GM12878 (cell line): ENCODE results near the gene PKD1. TPM values are rescaled to one million over a fixed set of nuclear protein-coding genes. Genes with fewer than 3 reads are reported as not detected.

ENCODE experiments used
- ATAC-seq: fragments of 200-7000 bp; cut with Tn5 transposase; 3 replicates; pipeline ENCODE4 v1.9.1; 2020; ENCODE audit warnings: mild to moderate bottlenecking, moderate library complexity
- BruUV-seq: library from RNA; stranded (reverse); fragments of 400-500 nt; replicated peaks from 2 replicates; lab custom pipeline; 2021; lab: Mats Ljungman, UMichigan
- CTCF ChIA-PET: fragments of 300-600 bp; sonication (Branson Sonifier 250); formaldehyde crosslinking; extraction: SDS; loops from one replicate; lab custom pipeline; 2021; ENCODE audit warnings: inconsistent platforms; lab: Yijun Ruan, JAX
- POLR2A ChIA-PET: fragments of 350-600 bp; formaldehyde crosslinking; extraction: SDS; loops from one replicate; lab custom pipeline; 2021; ENCODE audit warnings: inconsistent platforms; lab: Charles Lee
- RAD21 ChIA-PET: fragments of 300-600 bp; sonication (Branson Sonifier 250); formaldehyde crosslinking; loops from one replicate; lab custom pipeline; 2023; ENCODE audit warnings: antibody characterized with exemption; ENCODE audit not compliant: unreplicated experiment; lab: Charles Lee
- SMC1A ChIA-PET: fragments of 300-600 bp; sonication (Branson Sonifier 250); formaldehyde crosslinking; loops from one replicate; lab custom pipeline; 2023; ENCODE audit not compliant: unreplicated experiment, uncharacterized antibody; lab: Charles Lee
- DNase-seq: peaks from one replicate; pipeline ENCODE4 v3.0.0-alpha.2; 2011; ENCODE audit warnings: low read depth, low spot score
- FAIRE-seq: peaks from 3 replicates; lab custom pipeline; 2011; peaks lifted over from hg19 to GRCh38; lab: Jason Lieb, UNC
- H2AFZ ChIP-seq: 2 replicates; pipeline ENCODE4 v1.6.0; 2011; ENCODE audit warnings: low read depth, low read length, control low read depth; ENCODE audit not compliant: control insufficient read depth
- H3K27ac ChIP-seq: 2 replicates; pipeline ENCODE4 v1.5.1; 2011; ENCODE audit warnings: control low read depth; ENCODE audit not compliant: control insufficient read depth, insufficient read depth
- H3K27me3 ChIP-seq, 2 experiments: replicated peaks in 1 of 2; 2 replicates each; pipeline versions ENCODE4 v1.6.0 to v1.6.1; 2011; ENCODE audit warnings: low read length in 1 of 2; ENCODE audit not compliant: control insufficient read depth in 2 of 2, insufficient read depth in 2 of 2
- H3K36me3 ChIP-seq, 2 experiments: 2 replicates each; pipeline ENCODE4 v1.5.1; 2011; ENCODE audit warnings: low read length in 1 of 2; ENCODE audit not compliant: control insufficient read depth in 2 of 2, insufficient read depth in 2 of 2
- H3K4me1 ChIP-seq: 2 replicates; pipeline ENCODE4 v1.6.1; 2011; ENCODE audit warnings: mild to moderate bottlenecking, low read length, moderate library complexity, mixed read lengths; ENCODE audit not compliant: control insufficient read depth, insufficient read depth
- H3K4me2 ChIP-seq: 2 replicates; pipeline ENCODE4 v1.6.0; 2011; ENCODE audit warnings: control low read depth; ENCODE audit not compliant: control insufficient read depth, insufficient read depth
- H3K4me3 ChIP-seq: fragments of 200-600 bp; sonication (generic); 2 replicates; pipeline ENCODE4 v1.5.1; 2016
- H3K79me2 ChIP-seq: 2 replicates; pipeline ENCODE4 v1.6.0; 2011; ENCODE audit warnings: low read length; ENCODE audit not compliant: control insufficient read depth, insufficient read depth
- H3K9ac ChIP-seq: 2 replicates; pipeline ENCODE4 v1.8.0; 2011; ENCODE audit warnings: low read length, control low read depth, mixed read lengths; ENCODE audit not compliant: control insufficient read depth, insufficient read depth
- H3K9me3 ChIP-seq: replicated peaks from 3 replicates; pipeline ENCODE4 v1.5.1; 2011; ENCODE audit warnings: mild to moderate bottlenecking, low read length; ENCODE audit not compliant: control insufficient read depth, insufficient read depth
- H4K20me1 ChIP-seq: 2 replicates; pipeline ENCODE4 v1.6.0; 2011; ENCODE audit not compliant: control insufficient read depth, insufficient read depth
- ATF2 ChIP-seq: IDR thresholded peaks from 2 replicates; pipeline ENCODE4 v1.6.1; 2012; ENCODE audit warnings: low read length, inconsistent platforms
- ATF7 ChIP-seq: fragments of 450-650 bp; IDR thresholded peaks from 2 replicates; pipeline ENCODE4 v1.6.1; 2016; ENCODE audit warnings: low read depth, mild to moderate bottlenecking
- FOXK2 ChIP-seq: fragments of 450-650 bp; IDR thresholded peaks from 2 replicates; pipeline ENCODE4 v1.6.1; 2017; ENCODE audit warnings: mild to moderate bottlenecking, moderate library complexity
- IRF3 ChIP-seq: fragments of 450-650 bp; IDR thresholded peaks from 2 replicates; pipeline ENCODE4 v1.6.1; 2014; ENCODE audit warnings: mild to moderate bottlenecking
- RAD21 ChIP-seq: IDR thresholded peaks from 2 replicates; pipeline ENCODE4 v1.6.1; 2011; ENCODE audit warnings: mild to moderate bottlenecking, low read depth, low read length, moderate library complexity; ENCODE audit not compliant: insufficient read depth
- SMAD5 ChIP-seq: IDR thresholded peaks from 2 replicates; pipeline ENCODE4 v1.6.1; 2016; ENCODE audit warnings: antibody characterized with exemption, low read depth
- SREBF1 ChIP-seq: IDR thresholded peaks from 2 replicates; pipeline ENCODE4 v1.6.1; 2012; ENCODE audit warnings: mild to moderate bottlenecking, low read length
- WRNIP1 ChIP-seq: IDR thresholded peaks from 2 replicates; pipeline ENCODE4 v1.6.1; 2011; ENCODE audit warnings: low read depth, low read length, improper control_type of control experiment, borderline replicate concordance
- WGBS: methylation state at CpG from one replicate; pipeline ENCODE4 v1.1.6; 2016; ENCODE audit warnings: low lambda C conversion rate; ENCODE audit not compliant: insufficient replicate concordance, insufficient coverage; ENCODE audit errors: missing lambda C conversion rate; 5-methylcytosine and 5-hydroxymethylcytosine counted together
- in situ Hi-C: fragments of 300-500 bp; cut with MboI; formaldehyde crosslinking; loops from 9 replicates; pipeline ENCODE4 v1.14.3; 2018; ENCODE audit warnings: mixed read lengths
- intact Hi-C: fragments of 100-400 bp; cut with micrococcal nuclease; formaldehyde crosslinking; loops from one replicate; pipeline ENCODE4 v1.14.2; 2022; ENCODE audit not compliant: unreplicated experiment
- polyA plus RNA-seq, 11 experiments: library from polyadenylated mRNA; depleted of rRNA in 4 of 11; unstranded in 6 of 11; stranded (reverse) in 5 of 11; fragments of >200 nt; fragmentation: Nextera tagmentation in 4 of 11; fragmentation: Illumina TruSeq in 1 of 11; extraction: Ambion mirVana in 4 of 11; extraction: Trizol in 1 of 11; gene quantifications; 1 replicate in 1 of 11; 2 replicates in 10 of 11; pipeline versions ENCODE4 v1.2.1 to v1.2.3, GENCODE V29; 2011 to 2016; ENCODE audit warnings: inconsistent platforms in 2 of 11, missing spikeins in 2 of 11, low read depth in 1 of 11
- total RNA-seq, 4 experiments: library from RNA; depleted of rRNA in 3 of 4; stranded (reverse); fragments of >200 nt in 3 of 4; fragmentation: Illumina TruSeq in 1 of 4; extraction: Trizol in 1 of 4; gene quantifications; 2 replicates each; pipeline versions ENCODE4 v1.2.1 to v1.2.3, GENCODE V29; 2013 to 2021
- TF ChIP-seq, protein P1 (sequence below): IDR thresholded peaks from 2 replicates; pipeline ENCODE4 v1.6.1; 2011; ENCODE audit warnings: mild to moderate bottlenecking, low read depth, low read length, moderate library complexity; ENCODE audit not compliant: insufficient replicate concordance

Gene PKD1
- total and polyA plus RNA-seq, 10 of the 15 experiments (the other 5 are each of a cell fraction or from before 2014, with no cell fraction given): 0.11 to 62.0 (median 6.1) TPM

DNA sequence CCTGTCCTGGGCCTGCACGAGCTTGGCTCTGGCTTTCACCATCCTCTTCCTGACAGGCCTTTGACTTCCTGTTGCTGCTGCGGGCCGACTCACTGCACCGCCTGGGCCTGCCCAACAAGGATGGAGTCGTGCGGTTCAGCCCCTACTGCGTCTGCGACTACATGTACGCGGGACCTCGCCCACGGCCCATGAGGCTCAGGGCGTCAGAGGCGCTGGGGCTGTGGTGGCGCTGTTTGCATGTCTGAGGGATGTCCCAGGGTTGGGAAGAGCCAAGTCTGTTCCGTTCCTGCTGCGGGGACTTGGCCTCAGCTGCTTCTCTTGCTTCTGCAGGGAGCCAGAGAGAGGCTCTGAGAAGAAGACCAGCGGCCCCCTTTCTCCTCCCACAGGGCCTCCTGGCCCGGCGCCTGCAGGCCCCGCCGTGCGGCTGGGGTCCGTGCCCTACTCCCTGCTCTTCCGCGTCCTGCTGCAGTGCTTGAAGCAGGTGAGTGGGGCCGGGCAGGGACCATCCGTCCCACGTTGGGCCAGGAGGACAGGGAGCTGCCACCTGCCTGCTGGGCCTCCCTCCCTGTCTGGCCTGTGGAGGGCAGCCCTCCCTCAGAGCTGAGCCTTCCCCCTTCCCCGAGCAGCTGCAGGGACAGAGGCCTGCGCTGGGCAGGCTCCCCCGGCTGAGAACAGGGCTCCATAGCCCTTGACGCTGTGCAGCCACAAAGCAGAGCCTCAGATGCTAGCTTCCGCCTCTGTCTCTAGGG, 64.1 kb downstream of the PKD1 start (continued):
- TF ChIP-seq SMAD5 (no peak), RAD21 (no peak), SREBF1 (no peak)

DNA sequence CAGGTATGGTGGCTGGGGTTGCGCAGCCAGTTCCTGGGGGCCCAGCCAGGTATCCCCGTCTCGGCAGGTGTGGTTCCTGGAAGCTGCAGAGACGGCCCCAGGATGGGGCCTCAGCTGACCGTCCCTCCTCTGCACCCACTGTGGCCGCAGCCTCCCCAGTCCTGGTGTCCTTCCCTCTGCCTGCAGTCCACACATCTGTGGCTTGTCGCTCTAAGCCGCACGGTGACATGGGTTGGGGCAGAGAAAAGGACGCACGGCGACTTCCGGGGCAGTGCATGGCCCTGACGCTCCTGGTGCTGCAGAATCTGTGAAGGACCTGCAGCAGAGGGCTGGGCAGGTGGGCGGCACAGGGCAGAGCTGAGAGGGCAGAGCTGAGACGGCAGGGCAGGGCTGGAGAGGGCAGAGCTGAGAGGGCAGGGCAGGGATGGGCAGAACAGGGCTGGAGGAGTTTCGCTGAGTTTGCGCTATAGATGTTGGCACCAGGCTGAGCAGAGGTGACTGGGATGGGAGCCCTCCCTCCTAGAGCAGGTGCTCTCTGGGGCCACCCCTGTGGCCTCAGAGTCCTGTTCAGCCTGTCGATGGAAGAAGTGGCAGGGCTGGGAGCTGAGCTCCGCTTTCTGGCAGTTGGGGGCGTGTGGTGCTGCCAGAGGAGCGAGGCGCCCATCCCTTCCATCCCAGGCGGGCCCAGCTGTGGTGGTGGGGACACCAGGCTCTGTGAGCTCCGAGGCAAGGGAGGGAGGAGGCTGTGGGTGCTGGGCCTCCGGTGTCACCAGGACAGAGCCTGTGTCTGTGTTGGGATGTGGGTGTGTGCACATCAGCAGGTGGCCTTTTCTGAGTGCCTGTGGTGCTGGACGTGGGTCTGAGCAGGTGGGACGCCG, 64.9 kb downstream of the PKD1 start:
- no peak overlapping the region for H3K9ac ChIP-seq
- RAD21 ChIA-PET: no interaction called here
- 95% methylated on average over 25 of the region's 29 CpGs for WGBS
- no peak for TF ChIP-seq FOXK2
- no peak for TF ChIP-seq ATF2
- no peak for TF ChIP-seq IRF3
- TF ChIP-seq, protein P1, sequence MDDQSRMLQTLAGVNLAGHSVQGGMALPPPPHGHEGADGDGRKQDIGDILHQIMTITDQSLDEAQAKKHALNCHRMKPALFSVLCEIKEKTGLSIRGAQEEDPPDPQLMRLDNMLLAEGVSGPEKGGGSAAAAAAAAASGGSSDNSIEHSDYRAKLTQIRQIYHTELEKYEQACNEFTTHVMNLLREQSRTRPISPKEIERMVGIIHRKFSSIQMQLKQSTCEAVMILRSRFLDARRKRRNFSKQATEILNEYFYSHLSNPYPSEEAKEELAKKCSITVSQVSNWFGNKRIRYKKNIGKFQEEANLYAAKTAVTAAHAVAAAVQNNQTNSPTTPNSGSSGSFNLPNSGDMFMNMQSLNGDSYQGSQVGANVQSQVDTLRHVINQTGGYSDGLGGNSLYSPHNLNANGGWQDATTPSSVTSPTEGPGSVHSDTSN: no peak
- no peak for TF ChIP-seq ATF7
- no peak for TF ChIP-seq WRNIP1
- TF ChIP-seq, all 136 proteins: peak for 0
- FAIRE-seq (no peak), DNase-seq (no peak), ATAC-seq (no peak)
- Histone ChIP-seq H4K20me1 (no peaks in the 10 kb centered on the region), H3K4me1 (no peaks in the 10 kb centered on the region), H3K79me2 (no peaks in the 10 kb centered on the region), H3K4me2 (no peak overlapping the region), H3K9me3 (no peaks in the 10 kb centered on the region), H3K27me3 (no peaks in the 10 kb centered on the region), H3K4me3 (no peak overlapping the region), H3K27ac (no peak overlapping the region), H3K36me3 (peaks cover 0 to 7% of the 10 kb centered on the region in 2 experiments; a peak in 3 of 4 replicates), H2AFZ (no peak overlapping the region)
- no TSS peak for BruUV-seq
- in situ Hi-C loops (no loop called here), intact Hi-C loops (no loop called here)
- CTCF ChIA-PET: no interaction called here
- POLR2A ChIA-PET: no interaction called here
- SMC1A ChIA-PET: no interaction called here
